ENCODE data around the gene KLHL9. TPM values are rescaled to one million over a fixed set of nuclear protein-coding genes. Genes with fewer than 3 reads are reported as not detected.

The KLHL9 gene
- total RNA-seq, 4 donors from 2014 or later, result 12.0 to 17.2 (median 13.9) TPM

DNA sequence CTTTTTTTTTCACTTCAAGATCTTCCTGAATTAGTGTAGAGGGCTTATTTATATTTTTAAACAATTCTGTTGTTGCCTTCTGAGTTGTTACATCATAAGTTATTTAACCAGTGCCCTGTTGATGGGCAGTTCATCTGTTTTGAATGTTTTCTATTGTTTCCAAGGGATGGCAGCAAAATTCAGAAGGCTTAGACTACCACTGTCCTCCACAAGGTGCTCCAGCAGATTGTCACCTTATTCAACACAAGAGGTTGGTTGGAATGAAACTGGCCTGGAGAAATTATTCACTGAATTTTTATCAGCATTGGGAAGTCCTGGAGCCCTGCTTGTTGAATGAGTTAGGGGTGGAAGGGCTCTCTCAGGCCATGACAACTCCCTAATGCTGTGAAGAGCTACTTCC lies 1.3 kb upstream of the KLHL9 start:
- Histone ChIP-seq H3K36me3 (no peaks in the 10 kb centered on the region), H3K4me1 (peaks cover 42% of the 10 kb centered on the region), H3K27ac (no peak overlapping the region), H3K27me3 (peaks cover 3% of the 10 kb centered on the region), H3K4me3 (no peak overlapping the region), H3K9me3 (no peaks in the 10 kb centered on the region)
- TF ChIP-seq POLR2A (IDR thresholded peaks at IDR 0.05) (no peak), EP300 (IDR thresholded peaks at IDR 0.05) (no peak)
- no peak for DNase-seq (ENCODE audit: low spot score in 2 of 2)

DNA sequence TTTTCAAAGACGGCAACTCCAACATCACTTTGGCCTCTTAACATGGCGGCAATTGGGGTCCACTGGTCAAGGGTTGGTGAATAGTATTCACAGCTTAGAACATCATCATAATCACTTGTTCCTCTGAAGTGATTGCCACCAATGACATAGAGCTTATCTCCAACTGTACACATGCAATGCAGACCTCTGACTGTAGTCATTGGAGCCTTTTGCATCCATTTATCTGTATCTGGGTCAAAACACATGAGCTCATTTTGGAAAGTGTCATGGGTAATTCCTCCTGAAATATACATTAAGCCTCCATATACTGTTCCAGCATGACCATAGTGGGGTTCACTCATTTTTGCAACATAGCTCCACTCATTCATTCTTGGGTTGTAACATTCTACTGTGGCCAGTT lies 2.0 kb downstream of the KLHL9 start:
- WGBS, result 100% methylated on average over 2 of the region's 2 CpGs
- DNase-seq (ENCODE audit: low spot score in 2 of 2), result no peak
- peaks cover 72% of the 10 kb centered on the region for H3K4me1 ChIP-seq
- no peaks in the 10 kb centered on the region for H3K9me3 ChIP-seq
- TF ChIP-seq, protein P1, sequence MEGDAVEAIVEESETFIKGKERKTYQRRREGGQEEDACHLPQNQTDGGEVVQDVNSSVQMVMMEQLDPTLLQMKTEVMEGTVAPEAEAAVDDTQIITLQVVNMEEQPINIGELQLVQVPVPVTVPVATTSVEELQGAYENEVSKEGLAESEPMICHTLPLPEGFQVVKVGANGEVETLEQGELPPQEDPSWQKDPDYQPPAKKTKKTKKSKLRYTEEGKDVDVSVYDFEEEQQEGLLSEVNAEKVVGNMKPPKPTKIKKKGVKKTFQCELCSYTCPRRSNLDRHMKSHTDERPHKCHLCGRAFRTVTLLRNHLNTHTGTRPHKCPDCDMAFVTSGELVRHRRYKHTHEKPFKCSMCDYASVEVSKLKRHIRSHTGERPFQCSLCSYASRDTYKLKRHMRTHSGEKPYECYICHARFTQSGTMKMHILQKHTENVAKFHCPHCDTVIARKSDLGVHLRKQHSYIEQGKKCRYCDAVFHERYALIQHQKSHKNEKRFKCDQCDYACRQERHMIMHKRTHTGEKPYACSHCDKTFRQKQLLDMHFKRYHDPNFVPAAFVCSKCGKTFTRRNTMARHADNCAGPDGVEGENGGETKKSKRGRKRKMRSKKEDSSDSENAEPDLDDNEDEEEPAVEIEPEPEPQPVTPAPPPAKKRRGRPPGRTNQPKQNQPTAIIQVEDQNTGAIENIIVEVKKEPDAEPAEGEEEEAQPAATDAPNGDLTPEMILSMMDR (IDR thresholded peaks at IDR 0.05), result no peak
- TF ChIP-seq POLR2AphosphoS5 (IDR thresholded peaks at IDR 0.05) (no peak), EP300 (IDR thresholded peaks at IDR 0.05) (no peak), POLR2A (IDR thresholded peaks at IDR 0.05) (no peak)
- no peaks in the 10 kb centered on the region for H3K27me3 ChIP-seq
- no peak overlapping the region for H3K27ac ChIP-seq
- H3K4me3 ChIP-seq, result peak overlapping the region; percentile 62
- H3K36me3 ChIP-seq, result no peaks in the 10 kb centered on the region

DNA sequence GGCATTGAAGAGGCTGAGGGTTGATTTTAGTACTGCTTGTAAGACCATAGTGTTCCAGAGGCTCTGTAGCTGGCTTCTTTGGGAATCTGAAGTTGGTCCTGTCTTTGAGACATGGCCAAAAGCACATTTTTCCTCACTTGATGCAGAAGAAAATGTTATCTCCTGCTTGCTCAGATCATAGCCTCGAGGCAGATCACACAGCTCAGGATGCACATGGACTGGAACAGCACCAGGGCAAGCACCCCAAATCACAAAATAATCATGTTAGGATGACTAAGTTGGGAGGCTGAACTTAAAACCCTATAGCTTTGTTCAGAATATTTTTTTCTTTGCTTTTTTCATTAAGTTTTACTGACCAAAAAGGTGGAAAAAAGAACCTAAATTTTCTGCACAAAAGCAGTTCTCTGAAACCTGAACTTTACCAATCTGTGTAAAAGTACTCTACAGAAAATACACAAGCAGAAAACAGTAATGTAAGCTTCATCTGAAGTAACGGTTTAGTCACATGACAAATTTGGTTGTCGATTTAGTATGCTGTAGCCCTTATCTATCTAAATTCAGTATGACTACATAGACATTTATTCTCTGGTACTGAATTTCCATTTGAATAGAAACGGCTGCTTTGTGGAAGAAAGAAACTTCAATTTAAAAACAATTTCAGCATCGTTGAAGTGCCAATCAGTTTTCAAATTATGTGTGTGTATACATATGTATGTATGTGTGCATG lies 3.4 kb downstream of the KLHL9 start:
- Histone ChIP-seq H3K4me1 (peaks cover 82% of the 10 kb centered on the region), H3K27me3 (no peaks in the 10 kb centered on the region), H3K4me3 (peak overlapping the region; percentile 11), H3K36me3 (no peaks in the 10 kb centered on the region), H3K27ac (no peak overlapping the region), H3K9me3 (no peaks in the 10 kb centered on the region)
- no peak for DNase-seq (ENCODE audit: low spot score in 2 of 2)
- TF ChIP-seq POLR2AphosphoS5 (IDR thresholded peaks at IDR 0.05) (no peak), EP300 (IDR thresholded peaks at IDR 0.05) (no peak), POLR2A (IDR thresholded peaks at IDR 0.05) (no peak)
- TF ChIP-seq, protein P1 (IDR thresholded peaks at IDR 0.05), result no peak
- WGBS, result 39% methylated on average over 5 of the region's 5 CpGs

DNA sequence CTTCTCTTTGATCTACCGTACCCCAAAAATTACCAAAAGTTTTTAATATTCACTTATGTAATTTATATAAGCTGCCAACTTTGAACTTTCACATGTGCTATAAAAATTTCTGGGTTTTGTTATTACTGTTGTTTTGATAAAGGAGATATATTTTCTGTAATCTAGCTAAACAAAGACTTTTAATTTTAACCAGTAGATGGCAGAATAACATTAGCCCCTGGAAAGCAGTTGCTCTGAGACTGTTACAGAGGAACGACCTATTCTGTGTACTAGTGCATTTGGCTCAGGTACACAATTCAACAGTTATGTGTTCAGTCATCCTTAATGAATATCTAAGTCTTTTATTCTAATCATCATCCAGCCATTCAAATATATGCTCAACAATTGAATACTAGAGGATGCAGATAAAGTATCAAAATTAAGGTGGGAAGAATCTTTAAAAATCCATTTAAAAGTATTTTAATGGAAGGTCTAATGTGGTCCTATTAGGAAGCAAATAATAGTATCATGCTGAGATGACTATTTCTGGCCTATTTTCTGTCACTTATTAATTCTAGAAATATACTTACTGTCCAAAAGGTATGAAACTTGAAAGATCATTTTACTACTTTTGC lies 8.6 kb downstream of the KLHL9 start:
- no peak overlapping the region for H3K4me3 ChIP-seq
- peaks cover 22% of the 10 kb centered on the region for H3K36me3 ChIP-seq
- H3K9me3 ChIP-seq, result no peaks in the 10 kb centered on the region
- peaks cover 43% of the 10 kb centered on the region for H3K4me1 ChIP-seq
- H3K27me3 ChIP-seq, result no peaks in the 10 kb centered on the region
- H3K27ac ChIP-seq, result no peak overlapping the region
- TF ChIP-seq POLR2A (IDR thresholded peaks at IDR 0.05), result no peak
- TF ChIP-seq, protein P1 (IDR thresholded peaks at IDR 0.05), result peak; percentile 9 to 44
- WGBS, result 30% methylated on average over 2 of the region's 2 CpGs
- no peak for DNase-seq (ENCODE audit: low spot score in 2 of 2)

DNA sequence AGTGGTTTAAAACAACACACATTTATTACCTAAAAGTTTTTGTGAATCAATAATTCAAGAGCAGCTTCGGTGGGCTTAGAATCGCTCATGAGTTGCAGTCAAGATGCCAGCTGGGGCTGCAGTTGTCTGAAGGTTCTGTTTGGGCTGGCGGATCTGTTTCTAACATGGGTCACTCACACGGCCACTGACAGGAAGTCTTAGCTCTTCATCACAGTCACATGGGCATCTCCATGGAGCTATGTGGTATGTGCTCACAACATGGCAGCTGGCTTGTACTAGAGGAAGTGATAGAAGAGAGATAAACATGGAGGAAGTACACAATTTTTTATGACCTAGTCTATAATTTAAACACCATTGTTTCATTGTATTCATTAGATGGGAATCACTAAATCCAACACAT lies 11.2 kb downstream of the KLHL9 start:
- H3K9me3 ChIP-seq, result no peaks in the 10 kb centered on the region
- TF ChIP-seq POLR2A (IDR thresholded peaks at IDR 0.05) (no peak), POLR2AphosphoS5 (IDR thresholded peaks at IDR 0.05) (no peak), EP300 (IDR thresholded peaks at IDR 0.05) (no peak)
- TF ChIP-seq, protein P1 (IDR thresholded peaks at IDR 0.05), result no peak
- no peaks in the 10 kb centered on the region for H3K27me3 ChIP-seq
- H3K4me1 ChIP-seq, result peaks cover 18% of the 10 kb centered on the region
- no peak overlapping the region for H3K4me3 ChIP-seq
- 75% methylated on average over 4 of the region's 4 CpGs for WGBS
- peaks cover 28% of the 10 kb centered on the region for H3K36me3 ChIP-seq
- no peak overlapping the region for H3K27ac ChIP-seq
- DNase-seq (ENCODE audit: low spot score in 2 of 2), result no peak

Data from suprapubic skin (tissue), 4 donors.